Hematopoietic multipotent progenitor cell treated with erythropoietin and hydrocortisone succinate and interleukin-3 and kit ligand, for 6 days (in vitro differentiated cells): Measurements from ENCODE around the gene ACSS2.

Experiments
- DNase-seq: peaks from one replicate; pipeline ENCODE4 v3.0.0-alpha.2; 2015

ACSS2 gene

DNA sequence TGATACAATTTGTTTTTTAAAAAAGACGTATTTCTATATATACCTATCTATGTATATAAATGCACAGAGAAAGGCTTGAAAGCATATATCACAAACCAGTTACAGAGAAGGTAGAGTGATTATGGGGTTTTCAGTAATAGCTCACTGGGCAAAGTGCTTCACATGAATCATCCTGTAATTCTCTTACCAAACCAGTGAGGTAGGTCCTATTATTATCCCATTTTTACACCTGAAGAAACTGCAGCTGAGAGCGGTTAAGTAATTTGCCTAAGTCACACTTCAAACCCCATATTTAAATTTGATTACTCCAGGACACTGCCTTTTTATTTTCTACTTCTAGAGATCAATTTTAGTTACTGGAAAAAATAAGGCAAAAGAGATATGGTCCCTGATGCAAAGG lies 74.8 kb downstream of the ACSS2 start:
- no peak for DNase-seq

DNA sequence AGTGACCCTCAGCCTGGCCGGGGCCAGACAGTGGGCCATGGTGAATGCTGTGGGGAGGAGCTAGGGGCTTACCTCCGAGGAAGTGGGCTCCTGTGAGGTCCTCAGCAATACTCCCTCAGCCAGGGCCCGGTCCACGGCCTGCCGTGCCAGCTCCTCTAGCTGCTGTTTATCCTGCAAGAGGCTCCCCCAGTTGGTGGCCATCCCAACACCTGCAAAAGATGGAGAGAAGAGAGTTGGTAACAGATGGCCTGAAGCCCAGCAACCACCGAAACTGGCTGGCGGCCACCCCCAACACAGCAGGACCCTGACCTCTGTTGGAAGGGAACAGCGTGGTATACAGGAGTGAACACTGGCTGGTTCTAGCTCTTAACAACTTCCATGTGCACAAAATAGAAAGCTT lies 75.2 kb downstream of the ACSS2 start:
- no peak for DNase-seq

GRCh38 chr20:34952671-34953070 lies 76.3 kb downstream of the ACSS2 start:
- DNase-seq: no peak

GRCh38 chr20:34953960-34954359 lies 77.5 kb downstream of the ACSS2 start:
- no peak for DNase-seq

- peak; percentile 72 for DNase-seq
These were observed 78.5 kb downstream of the ACSS2 start for GRCh38 chr20:34954904-34955230.

DNA sequence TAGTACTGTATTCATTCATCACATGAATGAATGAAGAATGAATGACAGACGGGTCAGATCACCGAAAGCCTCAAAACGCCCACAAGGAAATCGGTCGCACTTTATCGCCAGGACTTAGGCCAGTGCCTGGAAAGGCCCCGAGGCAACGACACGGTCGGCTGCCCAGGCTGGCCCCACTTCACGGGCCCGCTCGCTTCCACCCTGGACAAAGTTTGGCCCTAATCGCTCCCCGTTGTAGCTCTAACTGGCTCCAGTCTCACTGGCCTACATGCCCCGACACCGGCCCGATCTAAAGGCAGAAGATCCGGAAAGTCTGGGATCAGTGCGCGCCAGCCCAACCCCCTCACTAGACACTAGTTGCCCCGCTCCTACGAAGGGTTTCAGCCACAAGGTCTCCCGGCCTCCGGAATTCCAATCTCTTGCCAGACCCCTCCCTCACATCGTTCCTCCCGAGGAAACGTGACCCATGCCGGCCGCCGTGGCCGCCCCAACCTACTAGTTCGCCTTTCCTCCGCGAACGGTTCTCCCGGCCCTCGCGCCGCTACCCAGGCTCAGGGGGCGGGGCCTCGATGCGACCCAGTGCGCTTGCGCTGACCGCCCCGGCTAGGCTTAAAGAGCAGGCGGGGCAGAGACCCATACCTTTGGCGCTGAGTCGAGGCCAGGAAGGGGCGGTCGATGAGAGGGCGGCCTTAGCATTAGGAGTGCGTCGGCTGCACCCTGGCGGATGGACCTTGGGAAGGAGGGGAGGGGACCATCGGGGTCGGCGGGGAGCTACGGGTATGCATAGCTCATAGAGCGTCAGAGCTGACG lies 79.0 kb downstream of the ACSS2 start, which contains the start of the genes GSS and MYH7B:
Gene GSS (minus strand): TSS at position 576 of the 810 bp plus-strand sequence. CDS start 3,954 bp downstream, outside the sequence.
Gene MYH7B (plus strand): TSS at position 638 of the 810 bp plus-strand sequence. CDS start 22,138 bp downstream, outside the sequence.
- peak; percentile 97 for DNase-seq

- no peak for DNase-seq
These were observed 79.6 kb downstream of the ACSS2 start for GRCh38 chr20:34956041-34956458.

GRCh38 chr20:34956751-34957472 lies 80.5 kb downstream of the ACSS2 start:
- no peak for DNase-seq

DNA sequence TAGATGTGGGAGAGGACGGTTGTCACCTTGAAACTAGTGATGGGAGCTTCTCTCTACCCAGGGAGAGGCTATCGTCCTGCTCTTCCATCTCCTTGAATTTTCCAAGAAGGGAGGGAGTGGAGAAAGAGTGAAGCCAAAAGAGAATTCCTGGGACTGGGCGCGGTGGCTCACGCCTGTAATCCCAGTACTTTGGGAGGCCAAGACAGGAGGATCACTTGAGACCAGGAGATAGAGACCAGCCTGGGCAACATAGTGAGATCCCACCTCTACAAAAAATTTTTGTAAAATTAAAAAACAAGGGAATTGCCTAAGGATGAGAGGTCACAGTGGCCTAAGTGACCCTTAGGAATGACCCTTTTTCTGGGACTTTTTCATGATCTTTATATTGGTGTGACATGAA lies 88.1 kb downstream of the ACSS2 start:
- DNase-seq: no peak

- no peak for DNase-seq
These were observed 88.6 kb downstream of the ACSS2 start for GRCh38 chr20:34965051-34965450.

- no peak for DNase-seq
These were observed 91.0 kb downstream of the ACSS2 start for GRCh38 chr20:34967421-34967820.

DNA sequence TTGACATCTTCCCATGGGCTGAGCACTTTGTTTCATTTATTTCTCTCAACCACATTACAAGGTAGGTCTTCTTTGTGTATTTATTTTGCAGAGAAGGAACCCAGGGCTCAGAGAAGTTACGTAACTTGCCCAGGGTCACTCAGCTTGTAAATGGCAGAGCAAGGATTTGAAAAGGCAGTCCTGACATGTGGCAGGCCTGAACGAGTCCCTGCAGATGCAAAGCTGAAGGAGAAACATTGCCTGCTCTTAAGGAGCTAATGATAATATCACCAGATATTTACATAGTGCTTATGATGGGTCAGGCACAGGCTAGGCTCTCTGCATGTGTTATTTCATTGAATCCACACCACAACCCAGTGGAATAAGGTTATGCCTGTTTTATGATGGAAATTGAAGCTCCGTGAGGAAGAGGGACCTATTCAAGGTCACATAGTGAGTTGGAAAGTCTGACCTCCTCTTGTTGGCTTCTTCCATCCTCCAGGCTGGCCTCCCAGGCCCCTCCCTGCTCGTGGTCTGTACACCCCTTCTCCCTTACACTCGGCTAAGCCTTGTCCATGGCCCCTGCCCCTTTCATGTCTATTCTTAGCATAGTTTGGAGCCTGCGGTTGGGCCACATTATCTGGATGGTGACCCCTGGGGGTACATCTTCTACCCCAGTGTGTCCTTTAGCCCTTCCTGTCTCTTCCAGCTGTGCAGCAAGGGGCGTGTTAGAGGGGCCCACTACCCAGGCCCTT lies 91.8 kb downstream of the ACSS2 start:
- DNase-seq: no peak

- DNase-seq: no peak
These were observed 93.9 kb downstream of the ACSS2 start for GRCh38 chr20:34970193-34970840.

DNA sequence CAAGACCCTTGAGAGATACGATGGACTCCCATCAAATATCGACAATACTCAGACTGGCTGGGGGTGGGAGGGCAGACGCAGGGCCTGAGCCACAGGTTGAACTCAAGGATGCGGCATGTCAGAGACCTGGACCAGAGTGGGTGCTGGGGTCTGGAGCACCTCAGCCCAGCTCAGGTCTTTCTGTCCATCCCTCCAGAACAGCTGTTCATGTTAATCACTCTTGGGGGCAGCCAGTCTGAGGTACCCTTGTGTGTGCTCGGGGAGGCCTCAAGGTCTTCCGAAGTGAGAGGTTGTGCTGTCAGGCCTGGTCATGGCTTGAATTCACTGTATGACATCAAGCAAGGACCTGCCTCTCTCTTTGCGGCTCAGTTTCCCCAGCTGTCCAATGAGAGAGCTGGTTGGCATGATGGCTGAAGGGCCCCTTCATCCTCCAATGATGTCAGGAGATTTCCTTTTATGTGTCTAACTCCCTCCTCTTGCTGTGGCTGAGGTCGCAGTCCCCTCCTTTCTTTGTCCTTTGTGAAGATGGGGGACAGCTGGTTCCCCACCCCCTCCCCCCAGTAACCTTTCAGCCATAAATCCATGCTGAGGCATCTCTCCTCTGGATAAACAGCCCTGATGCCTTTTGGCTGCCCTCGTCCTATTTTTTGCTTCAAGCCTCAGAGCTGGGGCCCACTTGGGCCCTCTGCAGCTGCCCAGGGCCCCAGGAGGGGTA lies 94.6 kb downstream of the ACSS2 start:
- DNase-seq: no peak

- no peak for DNase-seq
These were observed 95.3 kb downstream of the ACSS2 start for GRCh38 chr20:34971561-34972235.

GRCh38 chr20:34974246-34974645 lies 97.8 kb downstream of the ACSS2 start:
- DNase-seq: no peak

- no peak for DNase-seq
These were observed 99.9 kb downstream of the ACSS2 start for GRCh38 chr20:34976286-34976685.
